ENCODE results near the gene MRPL45.

MRPL45 gene

DNA sequence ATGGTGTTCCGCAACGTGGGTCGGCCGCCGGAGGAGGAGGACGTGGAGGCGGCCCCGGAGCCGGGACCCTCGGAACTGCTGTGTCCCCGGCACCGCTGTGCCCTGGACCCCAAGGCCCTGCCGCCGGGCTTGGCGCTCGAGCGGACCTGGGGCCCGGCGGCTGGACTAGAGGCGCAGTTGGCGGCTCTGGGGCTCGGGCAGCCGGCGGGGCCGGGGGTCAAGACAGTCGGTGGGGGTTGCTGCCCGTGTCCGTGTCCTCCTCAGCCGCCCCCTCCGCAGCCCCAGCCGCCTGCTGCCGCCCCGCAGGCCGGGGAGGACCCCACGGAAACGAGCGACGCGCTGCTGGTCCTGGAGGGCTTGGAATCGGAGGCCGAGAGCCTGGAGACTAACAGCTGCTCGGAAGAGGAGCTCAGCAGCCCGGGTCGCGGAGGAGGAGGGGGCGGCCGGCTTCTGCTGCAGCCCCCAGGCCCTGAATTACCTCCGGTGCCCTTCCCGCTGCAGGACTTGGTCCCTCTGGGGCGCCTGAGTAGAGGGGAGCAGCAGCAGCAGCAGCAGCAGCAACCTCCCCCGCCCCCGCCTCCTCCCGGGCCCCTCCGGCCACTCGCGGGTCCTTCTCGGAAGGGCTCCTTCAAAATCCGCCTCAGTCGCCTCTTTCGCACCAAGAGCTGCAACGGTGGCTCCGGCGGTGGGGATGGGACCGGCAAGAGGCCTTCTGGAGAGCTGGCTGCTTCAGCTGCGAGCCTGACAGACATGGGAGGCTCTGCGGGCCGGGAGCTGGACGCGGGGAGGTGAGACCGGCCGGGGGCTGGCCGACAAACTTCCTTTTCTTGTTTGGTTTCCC lies 55.5 kb downstream of the MRPL45 start:
- DNase-seq, result peak; percentile 52
- H2AFZ ChIP-seq (ENCODE audit: low read depth, low read length), result peak overlapping the region; percentile 60
- peak overlapping the region; percentile 7 for H4K8ac ChIP-seq (ENCODE audit: low read length)
- no peak overlapping the region for H2BK5ac ChIP-seq (ENCODE audit: low read depth, low read length, poor library complexity, severe bottlenecking)
- no peaks in the 10 kb centered on the region for H3K9me3 ChIP-seq (ENCODE audit: control insufficient read depth, low read length)
- peak overlapping the region; percentile 88 for H2BK120ac ChIP-seq (ENCODE audit: low read depth, low read length)
- H3K36me3 ChIP-seq (ENCODE audit: control insufficient read depth in 1 of 2, insufficient read depth in 2 of 2, low read depth in 1 of 2, low read length in 2 of 2), result no peaks in the 10 kb centered on the region
- H2AK5ac ChIP-seq (ENCODE audit: low read length, severe bottlenecking), result no peak overlapping the region
- H4K91ac ChIP-seq (ENCODE audit: low read length), result peak overlapping the region; percentile 39
- H2BK15ac ChIP-seq (ENCODE audit: low read depth, poor library complexity, severe bottlenecking), result peak overlapping the region; percentile 91
- peak overlapping the region; percentile 39 to 70 for H3K4ac ChIP-seq (ENCODE audit: low read depth in 1 of 2, low read length in 2 of 2)
- under 1% methylated on average over 58 of the region's 72 CpGs for WGBS
- peak overlapping the region; percentile 77 for H3K9ac ChIP-seq (ENCODE audit: low read length)
- peak overlapping the region; percentile 80 to 89 for H3K4me3 ChIP-seq (ENCODE audit: insufficient read depth in 1 of 2, low read depth in 1 of 2, low read length in 2 of 2)
- H3K23ac ChIP-seq (ENCODE audit: low read length in 2 of 2), result peak overlapping the region; percentile 70 to 99
- no peaks in the 10 kb centered on the region for H3K27me3 ChIP-seq (ENCODE audit: control insufficient read depth in 1 of 2, insufficient read depth in 1 of 2, low read length in 2 of 2)
- peak overlapping the region; percentile 66 to 83 for H3K18ac ChIP-seq (ENCODE audit: low read depth in 1 of 2, low read length in 2 of 2)
- H3K79me1 ChIP-seq (replicated peaks; ENCODE audit: low read length, poor library complexity, severe bottlenecking), result peaks cover 10% of the 10 kb centered on the region
- H3K14ac ChIP-seq (ENCODE audit: low read length in 2 of 2), result peak overlapping the region in 1 of 2 experiments; percentile 71
- peak overlapping the region; percentile 76 for H3K4me2 ChIP-seq (ENCODE audit: low read length, poor library complexity, severe bottlenecking)
- peaks cover 8% of the 10 kb centered on the region for H3K4me1 ChIP-seq (ENCODE audit: control insufficient read depth, insufficient read depth, low read depth, low read length)
- H2BK12ac ChIP-seq (ENCODE audit: low read length in 2 of 2), result peak overlapping the region in 1 of 2 experiments; percentile 13
- H3K27ac ChIP-seq (ENCODE audit: low read length, poor library complexity, severe bottlenecking), result no peak overlapping the region

DNA sequence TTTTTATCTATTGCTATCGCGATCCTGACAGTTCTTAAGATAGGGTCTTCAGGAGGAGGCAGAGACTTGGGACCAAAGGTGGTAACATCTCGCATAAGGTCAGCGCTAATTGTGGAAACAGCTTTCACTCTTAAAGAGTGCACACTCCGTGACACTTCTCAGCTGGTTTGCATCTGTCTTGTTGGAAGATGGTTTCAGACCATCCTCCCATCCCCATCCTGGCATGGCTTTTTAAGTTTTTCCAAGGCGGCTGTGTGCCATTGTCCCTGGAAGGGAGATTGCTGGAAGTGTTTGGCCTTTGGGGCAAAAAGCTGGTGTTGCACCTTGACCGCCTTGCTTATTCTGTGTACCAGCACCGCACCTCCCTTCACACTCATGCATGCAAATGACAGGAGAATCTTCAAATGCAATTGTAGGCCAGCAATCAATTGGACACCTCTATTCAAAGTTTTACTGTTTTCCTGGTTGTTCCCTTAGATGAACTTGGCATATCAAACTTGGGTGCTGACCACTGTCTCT lies 56.2 kb downstream of the MRPL45 start:
- Histone ChIP-seq H2AK5ac (ENCODE audit: low read length, severe bottlenecking) (no peak overlapping the region), H3K4me2 (ENCODE audit: low read length, poor library complexity, severe bottlenecking) (peak overlapping the region; percentile 76), H2AFZ (ENCODE audit: low read depth, low read length) (no peak overlapping the region), H2BK5ac (ENCODE audit: low read depth, low read length, poor library complexity, severe bottlenecking) (no peak overlapping the region), H2BK12ac (ENCODE audit: low read length in 2 of 2) (no peak overlapping the region), H3K79me1 (replicated peaks; ENCODE audit: low read length, poor library complexity, severe bottlenecking) (peaks cover 10% of the 10 kb centered on the region), H4K91ac (ENCODE audit: low read length) (no peak overlapping the region), H3K27ac (ENCODE audit: low read length, poor library complexity, severe bottlenecking) (no peak overlapping the region), H3K9ac (ENCODE audit: low read length) (peak overlapping the region; percentile 77), H3K23ac (ENCODE audit: low read length in 2 of 2) (no peak overlapping the region), H3K4me3 (ENCODE audit: insufficient read depth in 1 of 2, low read depth in 1 of 2, low read length in 2 of 2) (peak overlapping the region; percentile 80 to 89), H3K27me3 (ENCODE audit: control insufficient read depth in 1 of 2, insufficient read depth in 1 of 2, low read length in 2 of 2) (no peaks in the 10 kb centered on the region), H3K36me3 (ENCODE audit: control insufficient read depth in 1 of 2, insufficient read depth in 2 of 2, low read depth in 1 of 2, low read length in 2 of 2) (no peaks in the 10 kb centered on the region), H3K4me1 (ENCODE audit: control insufficient read depth, insufficient read depth, low read depth, low read length) (peaks cover 11% of the 10 kb centered on the region), H3K4ac (ENCODE audit: low read depth in 1 of 2, low read length in 2 of 2) (no peak overlapping the region), H3K14ac (ENCODE audit: low read length in 2 of 2) (no peak overlapping the region), H4K8ac (ENCODE audit: low read length) (no peak overlapping the region), H2BK15ac (ENCODE audit: low read depth, poor library complexity, severe bottlenecking) (no peak overlapping the region), H2BK120ac (ENCODE audit: low read depth, low read length) (no peak overlapping the region), H3K9me3 (ENCODE audit: control insufficient read depth, low read length) (no peaks in the 10 kb centered on the region), H3K18ac (ENCODE audit: low read depth in 1 of 2, low read length in 2 of 2) (no peak overlapping the region)
- DNase-seq, result no peak
- WGBS, result 34% methylated on average over 8 of the region's 8 CpGs

DNA sequence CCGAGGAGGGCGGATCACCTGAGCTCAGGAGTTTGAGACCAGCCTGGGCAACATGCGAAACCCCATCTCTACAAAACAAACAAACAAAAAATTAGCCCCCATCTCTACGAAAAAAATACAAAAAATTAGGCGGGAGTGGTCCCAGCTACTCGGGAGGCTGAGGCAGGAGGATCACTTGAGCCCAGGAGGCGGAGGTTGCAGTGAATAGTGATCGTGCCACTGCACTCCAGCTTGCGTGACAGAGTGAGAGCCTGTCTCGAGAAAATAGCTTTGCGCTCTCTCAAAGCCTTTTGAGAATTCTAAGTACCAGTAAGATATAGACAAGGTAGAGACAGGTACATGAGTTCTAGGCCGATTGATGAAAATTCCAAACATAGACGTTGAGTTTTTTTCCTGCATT lies 56.7 kb downstream of the MRPL45 start:
- H3K9ac ChIP-seq (ENCODE audit: low read length), result peak overlapping the region; percentile 77
- H4K8ac ChIP-seq (ENCODE audit: low read length), result no peak overlapping the region
- DNase-seq, result no peak
- H2BK120ac ChIP-seq (ENCODE audit: low read depth, low read length), result no peak overlapping the region
- no peaks in the 10 kb centered on the region for H3K36me3 ChIP-seq (ENCODE audit: control insufficient read depth in 1 of 2, insufficient read depth in 2 of 2, low read depth in 1 of 2, low read length in 2 of 2)
- H3K14ac ChIP-seq (ENCODE audit: low read length in 2 of 2), result no peak overlapping the region
- H3K9me3 ChIP-seq (ENCODE audit: control insufficient read depth, low read length), result no peaks in the 10 kb centered on the region
- no peak overlapping the region for H2BK5ac ChIP-seq (ENCODE audit: low read depth, low read length, poor library complexity, severe bottlenecking)
- no peak overlapping the region for H2BK12ac ChIP-seq (ENCODE audit: low read length in 2 of 2)
- 95% methylated on average over 13 of the region's 13 CpGs for WGBS
- H3K23ac ChIP-seq (ENCODE audit: low read length in 2 of 2), result no peak overlapping the region
- no peaks in the 10 kb centered on the region for H3K27me3 ChIP-seq (ENCODE audit: control insufficient read depth in 1 of 2, insufficient read depth in 1 of 2, low read length in 2 of 2)
- peaks cover 11% of the 10 kb centered on the region for H3K4me1 ChIP-seq (ENCODE audit: control insufficient read depth, insufficient read depth, low read depth, low read length)
- H3K4me3 ChIP-seq (ENCODE audit: insufficient read depth in 1 of 2, low read depth in 1 of 2, low read length in 2 of 2), result peak overlapping the region in 1 of 2 experiments; percentile 80
- no peak overlapping the region for H3K4me2 ChIP-seq (ENCODE audit: low read length, poor library complexity, severe bottlenecking)
- H3K27ac ChIP-seq (ENCODE audit: low read length, poor library complexity, severe bottlenecking), result no peak overlapping the region
- H4K91ac ChIP-seq (ENCODE audit: low read length), result no peak overlapping the region
- no peak overlapping the region for H2AK5ac ChIP-seq (ENCODE audit: low read length, severe bottlenecking)
- no peak overlapping the region for H2AFZ ChIP-seq (ENCODE audit: low read depth, low read length)
- peaks cover 10% of the 10 kb centered on the region for H3K79me1 ChIP-seq (replicated peaks; ENCODE audit: low read length, poor library complexity, severe bottlenecking)
- no peak overlapping the region for H3K4ac ChIP-seq (ENCODE audit: low read depth in 1 of 2, low read length in 2 of 2)
- H2BK15ac ChIP-seq (ENCODE audit: low read depth, poor library complexity, severe bottlenecking), result no peak overlapping the region
- H3K18ac ChIP-seq (ENCODE audit: low read depth in 1 of 2, low read length in 2 of 2), result no peak overlapping the region

DNA sequence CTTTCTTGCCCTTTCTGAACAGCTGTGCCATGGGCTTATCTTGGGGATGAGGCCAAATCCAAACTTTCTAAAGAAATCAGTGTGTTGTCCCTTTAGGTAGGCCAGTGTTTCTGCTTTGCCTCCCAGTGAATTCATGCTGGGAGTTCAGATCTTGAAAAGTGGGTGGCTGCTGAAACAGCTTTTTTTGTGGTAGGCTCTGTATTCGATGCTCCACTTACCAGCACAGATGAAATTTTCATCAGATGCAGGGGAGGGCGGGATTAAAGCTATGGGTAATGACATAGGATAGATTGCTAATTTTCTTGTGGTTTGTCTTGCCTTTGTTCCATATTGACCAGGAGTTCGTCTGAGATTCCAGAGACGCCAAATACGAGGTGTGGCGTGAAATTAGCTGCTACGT lies 57.5 kb downstream of the MRPL45 start:
- Histone ChIP-seq H2BK120ac (ENCODE audit: low read depth, low read length) (no peak overlapping the region), H2AFZ (ENCODE audit: low read depth, low read length) (no peak overlapping the region), H3K27me3 (ENCODE audit: control insufficient read depth in 1 of 2, insufficient read depth in 1 of 2, low read length in 2 of 2) (no peaks in the 10 kb centered on the region), H4K91ac (ENCODE audit: low read length) (no peak overlapping the region), H3K79me1 (replicated peaks; ENCODE audit: low read length, poor library complexity, severe bottlenecking) (peaks cover 12% of the 10 kb centered on the region), H3K9me3 (ENCODE audit: control insufficient read depth, low read length) (no peaks in the 10 kb centered on the region), H4K8ac (ENCODE audit: low read length) (no peak overlapping the region), H3K4me2 (ENCODE audit: low read length, poor library complexity, severe bottlenecking) (no peak overlapping the region), H3K9ac (ENCODE audit: low read length) (peak overlapping the region; percentile 3), H2BK15ac (ENCODE audit: low read depth, poor library complexity, severe bottlenecking) (no peak overlapping the region), H3K27ac (ENCODE audit: low read length, poor library complexity, severe bottlenecking) (no peak overlapping the region), H2BK5ac (ENCODE audit: low read depth, low read length, poor library complexity, severe bottlenecking) (no peak overlapping the region), H3K4ac (ENCODE audit: low read depth in 1 of 2, low read length in 2 of 2) (no peak overlapping the region), H3K4me3 (ENCODE audit: insufficient read depth in 1 of 2, low read depth in 1 of 2, low read length in 2 of 2) (peak overlapping the region in 1 of 2 experiments; percentile 80), H2AK5ac (ENCODE audit: low read length, severe bottlenecking) (no peak overlapping the region), H3K14ac (ENCODE audit: low read length in 2 of 2) (no peak overlapping the region), H3K4me1 (ENCODE audit: control insufficient read depth, insufficient read depth, low read depth, low read length) (peaks cover 13% of the 10 kb centered on the region), H2BK12ac (ENCODE audit: low read length in 2 of 2) (no peak overlapping the region), H3K18ac (ENCODE audit: low read depth in 1 of 2, low read length in 2 of 2) (no peak overlapping the region), H3K23ac (ENCODE audit: low read length in 2 of 2) (no peak overlapping the region), H3K36me3 (ENCODE audit: control insufficient read depth in 1 of 2, insufficient read depth in 2 of 2, low read depth in 1 of 2, low read length in 2 of 2) (no peaks in the 10 kb centered on the region)
- WGBS, result 91% methylated on average over 7 of the region's 7 CpGs
- no peak for DNase-seq

Measured in mesenchymal stem cell (in vitro differentiated cells and primary cell).